ENCODE data around the gene CMSS1. TPM values are rescaled to one million over a fixed set of nuclear protein-coding genes. Genes with fewer than 3 reads are reported as not detected.

Gene CMSS1
- polyA plus RNA-seq, 2 of the 4 experiments (the other 2 are of a cell fraction), result 61.1 to 62.9 TPM

- no peaks in the 10 kb centered on the region for H3K9me3 ChIP-seq
- H3K27ac ChIP-seq, result no peak overlapping the region
- ChIA-PET POLR2A (no interaction called here), CTCF (no interaction called here)
- DNase-seq (ENCODE audit: low read depth in 1 of 2, low spot score in 1 of 2) (no peak), ATAC-seq (no peak), FAIRE-seq (no peak)
- H3K4me1 ChIP-seq, result peaks cover 27% of the 10 kb centered on the region
- H3K4me3 ChIP-seq, result no peak overlapping the region
- H3K4me2 ChIP-seq, result no peak overlapping the region
- no peak for TF ChIP-seq TFCP2L1 (CRISPR knock-in tag; IDR thresholded peaks at IDR 0.05)
- WGBS (ENCODE audit: missing lambda C conversion rate), result 81% methylated on average over 7 of the region's 7 CpGs
Measured at GRCh38 chr3:100108464-100109079, 290.9 kb downstream of the CMSS1 start.

- CTCF ChIA-PET, result interaction anchor here (0.6 to 2.0 kb wide), 3 partner anchors 30 to 1597 kb away, joined by 3 to 9 read pairs (median 3); no protein-coding TSS in a partner anchor
- Histone ChIP-seq H3K4me2 (no peak overlapping the region), H3K4me1 (peaks cover 25% of the 10 kb centered on the region), H3K4me3 (no peak overlapping the region), H3K9me3 (no peaks in the 10 kb centered on the region), H3K27ac (no peak overlapping the region)
- WGBS (ENCODE audit: missing lambda C conversion rate), result 95% methylated on average over 1 of the region's 1 CpG
- TF ChIP-seq JUNB (IDR thresholded peaks at IDR 0.05) (no peak), REST (IDR thresholded peaks at IDR 0.05) (no peak), RAD21 (conservative IDR thresholded peaks at IDR 0.05 in 1 of 2, IDR thresholded peaks at IDR 0.05 in 1 of 2) (no peak), KDM1A (IDR thresholded peaks at IDR 0.05; ENCODE audit: low read depth) (no peak), HES2 (IDR thresholded peaks at IDR 0.05) (no peak), SREBF2 (IDR thresholded peaks at IDR 0.05) (no peak), POLR2A (IDR thresholded peaks at IDR 0.05; ENCODE audit: low read length) (no peak), NR3C1 (IDR thresholded peaks at IDR 0.05) (no peak), USF2 (IDR thresholded peaks at IDR 0.05) (no peak)
- POLR2A ChIA-PET, result no interaction called here
- ATAC-seq, result no peak
- FAIRE-seq, result no peak
- DNase-seq (ENCODE audit: low read depth in 1 of 2, low spot score in 1 of 2), result no peak
Measured at GRCh38 chr3:100110162-100110561, 292.5 kb downstream of the CMSS1 start.

GRCh38 chr3:100111728-100112127 is 294.1 kb downstream of the CMSS1 start:
- Histone ChIP-seq H3K4me2 (no peak overlapping the region), H3K27ac (no peak overlapping the region), H3K4me3 (no peak overlapping the region), H3K9me3 (no peaks in the 10 kb centered on the region), H3K4me1 (peaks cover 9% of the 10 kb centered on the region)
- ATAC-seq (no peak), FAIRE-seq (no peak), DNase-seq (ENCODE audit: low read depth in 1 of 2, low spot score in 1 of 2) (no peak)
- TF ChIP-seq HOXA7 (CRISPR knock-in tag; IDR thresholded peaks at IDR 0.05) (no peak), TFCP2L1 (CRISPR knock-in tag; IDR thresholded peaks at IDR 0.05) (no peak), CBX8 (IDR thresholded peaks at IDR 0.05) (no peak), CHD4 (IDR thresholded peaks at IDR 0.05; ENCODE audit: borderline replicate concordance) (no peak), JUN (IDR thresholded peaks at IDR 0.05) (no peak), KDM5A (IDR thresholded peaks at IDR 0.05) (no peak), RAD21 (conservative IDR thresholded peaks at IDR 0.05 in 1 of 2, IDR thresholded peaks at IDR 0.05 in 1 of 2) (no peak), MYC (IDR thresholded peaks at IDR 0.05; ENCODE audit: borderline replicate concordance, low read length) (no peak), ATOH8 (CRISPR knock-in tag; IDR thresholded peaks at IDR 0.05; ENCODE audit: low read depth) (no peak), EHMT2 (IDR thresholded peaks at IDR 0.05; ENCODE audit: low read depth) (no peak), ESRRA (IDR thresholded peaks at IDR 0.05; ENCODE audit: borderline replicate concordance, low read length) (no peak), MAZ (IDR thresholded peaks at IDR 0.05; ENCODE audit: borderline replicate concordance, low read depth, low read length) (no peak), PHF8 (IDR thresholded peaks at IDR 0.05; ENCODE audit: borderline replicate concordance, low read depth) (no peak), ZFP36 (IDR thresholded peaks at IDR 0.05; ENCODE audit: borderline replicate concordance, partially characterized antibody) (no peak), SMC3 (IDR thresholded peaks at IDR 0.05) (no peak), JUNB (IDR thresholded peaks at IDR 0.05) (no peak), MAX (IDR thresholded peaks at IDR 0.05) (no peak)
- POLR2A ChIA-PET, result no interaction called here
- CTCF ChIA-PET, result interaction anchor here (1.1 kb wide), 1 partner anchor 142 kb away, joined by 3 read pairs; no protein-coding TSS in a partner anchor
- WGBS (ENCODE audit: missing lambda C conversion rate), result 85% methylated on average over 1 of the region's 1 CpG

All from A549 (cell line).